ENCODE results near the gene CHKB. TPM values are rescaled to one million over a fixed set of nuclear protein-coding genes. Genes with fewer than 3 reads are reported as not detected.

CHKB gene
- total and polyA plus RNA-seq, 2 of the 8 experiments (the other 6 are each of a cell fraction or from before 2014, with no cell fraction given) = 27.9 to 42.2 TPM

GRCh38 chr22:50567721-50568252 is 14.9 kb downstream of the CHKB start:
- no peak overlapping the region for H2BK5ac ChIP-seq (ENCODE audit: low read depth, low read length)
- H3K4ac ChIP-seq (replicated peaks; ENCODE audit: insufficient read length, low read depth, low read length) = no peak overlapping the region
- no peak overlapping the region for H2BK120ac ChIP-seq (replicated peaks; ENCODE audit: low read depth, low read length)
- H3K23ac ChIP-seq (ENCODE audit: insufficient read length) = no peak overlapping the region
- peaks cover 0 to 5% (median 2%) of the 10 kb centered on the region in 4 experiments; a peak in 5 of 7 replicates for H3K27me3 ChIP-seq (replicated peaks in 1 of 4; ENCODE audit: control insufficient read depth in 3 of 4, extremely low read depth in 1 of 4, insufficient read depth in 3 of 4, low read length in 3 of 4)
- no peak overlapping the region for H3K9ac ChIP-seq (replicated peaks in 1 of 4; ENCODE audit: extremely low read depth in 1 of 4, low read depth in 3 of 4, low read length in 3 of 4)
- ChIA-PET CTCF (ENCODE audit: partially characterized antibody) (interaction anchor here (0.6 to 0.7 kb wide), 2 partner anchors 52 to 91 kb away, joined by 3 read pairs; no protein-coding TSS in a partner anchor), POLR2A (ENCODE audit: partially characterized antibody) (interaction anchor here (2.7 to 5.4 kb wide), 2 partner anchors 9 to 12 kb away, joined by 7 to 37 read pairs; partner anchors contain the start of gene CPT1B)
- no peaks in the 10 kb centered on the region for H3K79me1 ChIP-seq (ENCODE audit: low read depth, low read length)
- H2BK20ac ChIP-seq (ENCODE audit: low read length) = no peak overlapping the region
- no peaks in the 10 kb centered on the region for H3K9me3 ChIP-seq (ENCODE audit: insufficient read depth in 2 of 2, low read depth in 1 of 2, low read length in 1 of 2)
- no peak overlapping the region for H3K27ac ChIP-seq (ENCODE audit: low read depth, low read length)
- H3K36me3 ChIP-seq (ENCODE audit: control insufficient read depth in 2 of 4, insufficient read depth in 4 of 4, low read length in 3 of 4) = peaks cover 8 to 33% (median 27%) of the 10 kb centered on the region in 4 experiments; a peak in 6 of 8 replicates
- no peak overlapping the region for H3K18ac ChIP-seq (ENCODE audit: extremely low read depth, low read length)
- no peak overlapping the region for H3K14ac ChIP-seq (ENCODE audit: insufficient read length)
- H2AFZ ChIP-seq (ENCODE audit: low read length) = no peak overlapping the region
- no peak for TF ChIP-seq SP2 (IDR thresholded peaks at IDR 0.05; ENCODE audit: low read length)
- TF ChIP-seq SIX5 (IDR thresholded peaks at IDR 0.05; ENCODE audit: low read depth, low read length) = no peak
- TF ChIP-seq MAFK (IDR thresholded peaks at IDR 0.05; ENCODE audit: low read depth, low read length) = no peak
- no peak for TF ChIP-seq SRF (IDR thresholded peaks at IDR 0.05; ENCODE audit: low read depth, low read length)
- no peak for TF ChIP-seq SP1 (IDR thresholded peaks at IDR 0.05; ENCODE audit: low read depth, low read length)
- no peak for TF ChIP-seq CEBPB (IDR thresholded peaks at IDR 0.05; ENCODE audit: low read depth, low read length)
- TF ChIP-seq NRF1 (IDR thresholded peaks at IDR 0.05; ENCODE audit: low read depth, low read length) = no peak
- TF ChIP-seq HDAC2 (IDR thresholded peaks at IDR 0.05; ENCODE audit: borderline replicate concordance in 1 of 2, low read depth in 2 of 2, low read length in 2 of 2) = no peak
- H4K91ac ChIP-seq (replicated peaks; ENCODE audit: insufficient read length, low read length) = no peak overlapping the region
- H2BK15ac ChIP-seq (ENCODE audit: low read length) = no peak overlapping the region
- peaks cover 3% of the 10 kb centered on the region; the same call in 1 of the 2 replicates for H3K23me2 ChIP-seq (ENCODE audit: low read depth, low read length)
- H4K5ac ChIP-seq (ENCODE audit: insufficient read length, low read depth, low read length) = no peak overlapping the region
- no peak overlapping the region for H2AK5ac ChIP-seq (ENCODE audit: low read depth, low read length)
- DNase-seq (ENCODE audit: low read depth in 1 of 2, low spot score in 2 of 2) (no peak), FAIRE-seq (no peak)
- H4K8ac ChIP-seq (ENCODE audit: extremely low read depth, insufficient read depth, low read length) = no peak overlapping the region
- no peak overlapping the region for H2BK12ac ChIP-seq (ENCODE audit: low read depth, low read length)
- 81% methylated on average over 7 of the region's 7 CpGs; no CpG with 5 or more reads in 1 of the 2 experiments for WGBS, 2 experiments (ENCODE audit: extremely low coverage in 1 of 2, insufficient coverage in 1 of 2, insufficient read length in 1 of 2, insufficient replicate concordance in 2 of 2, low coverage in 1 of 2, low lambda C conversion rate in 2 of 2, missing lambda C conversion rate in 1 of 2)
- no peak overlapping the region for H3K4me2 ChIP-seq (ENCODE audit: insufficient read depth in 1 of 2, low read depth in 2 of 2, low read length in 2 of 2)
- peaks cover 2 to 13% of the 10 kb centered on the region in 2 experiments for H4K20me1 ChIP-seq (replicated peaks in 1 of 2; ENCODE audit: control insufficient read depth in 1 of 2, insufficient read depth in 2 of 2, low read length in 2 of 2)
- H3K4me1 ChIP-seq (replicated peaks in 1 of 4; ENCODE audit: control insufficient read depth in 3 of 4, insufficient read depth in 4 of 4, low read length in 3 of 4) = no peaks in the 10 kb centered on the region; a peak in 1 of 7 replicates
- H3K56ac ChIP-seq (replicated peaks; ENCODE audit: insufficient read length, low read depth, low read length) = no peak overlapping the region
- H3K79me2 ChIP-seq (ENCODE audit: control insufficient read depth in 1 of 2, insufficient read depth in 2 of 2, low read length in 2 of 2) = no peaks in the 10 kb centered on the region
- no peak overlapping the region for H3K4me3 ChIP-seq (ENCODE audit: extremely low read depth in 1 of 4, insufficient read depth in 2 of 4, low read depth in 3 of 4, low read length in 4 of 4)
